ENCODE results near the gene OTOA.
"Not testable (repeated sequence)": the region's sequence is repeated elsewhere in the genome, so short reads cannot be mapped to it uniquely, and the experiment has no call there.

Gene OTOA

DNA sequence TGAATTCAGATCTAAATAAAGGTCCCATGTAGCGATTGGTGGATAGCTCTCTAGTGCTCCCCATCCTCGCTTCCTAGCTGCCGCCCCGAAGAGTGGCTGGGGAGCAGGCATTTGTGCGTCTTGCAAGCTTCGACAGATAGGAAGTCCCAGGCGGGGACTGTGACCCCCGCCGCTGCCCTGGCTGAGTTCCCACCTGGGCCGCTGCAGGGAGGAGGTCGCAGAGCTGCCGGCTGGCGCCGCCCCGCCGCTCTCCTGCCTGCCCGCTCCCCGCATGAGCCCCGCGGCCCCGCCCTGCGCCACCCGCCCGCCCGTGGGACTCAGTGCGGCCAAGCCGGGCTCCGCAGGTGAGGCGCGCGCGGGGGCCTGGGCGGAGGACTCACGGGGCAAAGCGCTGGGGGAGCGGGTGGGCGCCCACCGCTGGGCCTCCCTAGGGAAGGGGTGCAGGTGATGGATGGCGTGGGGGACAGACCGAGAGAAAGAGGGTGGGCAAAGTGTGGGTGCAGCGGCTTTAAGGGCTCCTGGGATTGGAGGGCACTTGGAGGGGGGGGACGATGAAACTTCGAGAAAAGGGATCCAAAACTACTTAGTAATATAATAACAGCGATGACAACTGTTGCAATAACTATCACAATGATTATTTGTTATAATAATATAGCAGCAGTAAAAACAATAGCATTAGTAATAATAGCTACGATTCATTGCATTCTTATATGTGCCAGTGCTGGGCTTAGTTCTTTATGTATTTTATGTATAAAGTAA lies at the start of gene OTOA:
TSS of gene OTOA (plus strand) at position 80 of the 759 bp plus-strand sequence. CDS start 14,547 bp downstream, outside the sequence.
- no peak for DNase-seq (ENCODE audit: low read depth, low spot score)

GRCh38 chr16:21614896-21615295 lies 48.9 kb upstream of the OTOA start:
- DNase-seq (ENCODE audit: low read depth, low spot score): no peak

GRCh38 chr16:21617607-21618006 lies 46.2 kb upstream of the OTOA start:
- DNase-seq (ENCODE audit: low read depth, low spot score): no peak

- no peak for DNase-seq (ENCODE audit: low read depth, low spot score)
Observed at GRCh38 chr16:21618281-21618680, 45.5 kb upstream of the OTOA start.

GRCh38 chr16:21619765-21620425 lies 43.9 kb upstream of the OTOA start:
- DNase-seq (ENCODE audit: low read depth, low spot score): no peak

GRCh38 chr16:21620592-21620991 lies 43.2 kb upstream of the OTOA start:
- no peak for DNase-seq (ENCODE audit: low read depth, low spot score)

DNA sequence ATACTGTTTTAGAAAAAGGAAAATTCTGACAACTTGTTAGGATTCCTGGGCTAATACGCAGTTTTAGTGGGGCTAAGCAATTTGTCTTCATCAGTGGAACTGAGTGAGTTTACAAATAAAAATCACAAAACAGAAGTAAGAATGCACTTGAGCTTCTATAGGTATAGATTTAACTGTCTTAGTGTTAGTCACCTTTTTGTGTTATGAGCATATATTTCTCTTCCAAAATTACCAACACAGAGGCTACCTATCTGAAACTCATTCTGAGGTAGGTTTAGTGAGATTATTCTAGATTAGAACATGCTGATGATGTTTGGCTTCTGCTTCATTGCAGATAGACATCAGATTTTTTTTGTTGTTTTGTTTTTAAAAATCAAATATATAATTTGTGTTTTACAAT lies 41.2 kb upstream of the OTOA start:
- DNase-seq (ENCODE audit: low read depth, low spot score): no peak

DNA sequence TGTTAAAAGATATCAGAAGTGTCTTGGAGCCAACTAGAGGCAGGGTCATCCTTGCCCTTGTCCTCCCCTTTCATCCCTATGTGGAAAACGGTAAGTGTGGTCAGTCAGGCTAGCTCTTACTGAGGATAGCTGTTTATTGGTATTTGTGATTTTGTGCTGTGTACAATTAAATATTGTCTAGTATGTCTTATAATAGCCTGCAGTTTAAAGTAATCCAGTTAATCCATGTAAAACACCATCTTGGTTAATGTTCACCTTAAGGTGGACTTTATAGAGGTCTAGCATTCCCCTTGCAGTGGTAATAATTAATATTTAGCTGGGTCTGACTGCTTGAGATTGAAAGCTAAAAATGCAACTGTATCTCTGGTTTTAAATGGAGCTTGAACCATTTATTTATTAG lies 38.7 kb upstream of the OTOA start:
- no peak for DNase-seq (ENCODE audit: low read depth, low spot score)

GRCh38 chr16:21626659-21627277 lies 37.0 kb upstream of the OTOA start:
- no peak for DNase-seq (ENCODE audit: low read depth, low spot score)

GRCh38 chr16:21628121-21628726 lies 35.5 kb upstream of the OTOA start:
- no peak for DNase-seq (ENCODE audit: low read depth, low spot score)

DNA sequence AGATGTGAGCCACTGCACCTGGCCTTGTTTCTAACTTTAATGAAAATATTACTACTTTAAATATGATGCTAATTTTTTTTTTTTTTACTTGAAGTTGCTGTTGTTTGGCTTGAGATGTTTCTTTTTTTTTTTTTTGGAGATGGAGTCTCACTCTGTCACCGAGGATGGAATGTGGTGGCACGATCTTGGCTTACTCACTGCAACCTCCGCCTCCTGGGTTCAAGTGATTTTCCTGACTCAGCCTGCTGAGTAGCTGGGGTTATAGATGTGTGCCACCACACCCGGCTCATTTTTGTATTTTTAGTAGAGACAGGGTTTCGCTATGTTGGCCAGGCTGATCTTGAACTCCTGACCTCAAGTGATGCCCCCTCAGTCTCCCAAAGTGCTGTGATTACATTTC lies 35.0 kb upstream of the OTOA start:
- no peak for DNase-seq (ENCODE audit: low read depth, low spot score)

DNA sequence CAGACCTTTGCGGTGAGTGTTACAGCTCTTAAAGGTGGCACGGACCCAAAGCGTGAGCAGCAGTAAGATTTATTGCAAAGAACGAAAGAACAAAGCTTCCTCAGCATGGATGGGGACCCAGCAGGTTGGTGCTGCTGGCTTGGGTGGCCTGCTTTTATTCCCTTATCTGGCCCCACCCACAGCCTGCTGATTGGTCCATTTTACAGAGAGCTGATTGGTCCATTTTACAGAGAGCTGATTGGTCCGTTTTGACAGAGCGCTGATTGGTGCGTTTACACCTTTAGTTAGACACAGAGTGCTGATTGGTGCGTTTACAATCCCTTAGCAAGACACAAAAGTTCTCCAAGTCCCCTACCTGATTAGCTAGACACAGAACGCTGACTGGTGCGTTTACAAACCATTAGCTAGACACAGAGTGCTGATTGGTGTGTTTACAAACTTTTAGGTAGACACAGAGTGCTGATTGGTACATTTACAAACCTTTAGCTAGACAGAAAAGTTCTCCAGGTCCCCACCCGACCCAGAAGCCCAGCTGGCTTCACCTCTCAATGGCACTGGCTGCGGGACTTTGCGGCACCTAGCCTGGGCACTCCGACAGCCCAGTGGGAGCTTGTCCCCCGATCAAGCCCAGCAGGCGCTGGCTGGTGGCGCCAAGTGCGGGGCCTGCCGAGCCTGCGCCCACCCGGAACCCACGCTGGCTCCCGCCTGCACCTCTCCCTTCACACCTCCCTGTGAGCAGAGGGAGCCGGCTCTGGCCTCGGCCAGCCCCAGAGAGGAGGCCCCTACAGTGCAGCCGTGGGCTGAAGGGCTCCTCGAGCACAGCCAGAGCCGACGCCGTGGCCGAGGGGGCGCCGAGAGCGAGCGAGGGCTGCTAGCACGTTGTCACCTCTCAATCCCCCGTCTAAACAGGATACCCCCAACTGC lies 33.9 kb upstream of the OTOA start:
- DNase-seq (ENCODE audit: low read depth, low spot score): not testable (repeated sequence)

GRCh38 chr16:21630866-21631265 lies 32.9 kb upstream of the OTOA start:
- DNase-seq (ENCODE audit: low read depth, low spot score): not testable (repeated sequence)

DNA sequence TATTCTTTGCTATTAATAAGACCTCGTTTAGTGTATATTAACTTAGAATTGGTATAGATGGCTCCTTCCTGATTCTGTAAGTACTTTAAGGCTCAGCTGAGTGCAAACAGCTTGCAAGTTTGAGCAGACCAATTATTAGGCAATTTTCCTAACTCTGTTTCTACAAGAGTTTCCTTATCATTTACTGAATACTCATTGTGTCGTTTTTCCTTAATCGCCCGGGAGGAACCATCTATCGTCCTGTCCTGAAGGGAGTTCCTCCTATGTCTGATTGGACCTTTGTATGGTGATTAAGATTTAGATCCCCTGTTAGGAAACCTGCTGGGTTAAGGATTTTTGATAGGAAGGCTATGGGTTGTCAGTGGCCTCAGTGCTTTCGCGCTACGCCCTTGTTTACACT lies 32.4 kb upstream of the OTOA start:
- DNase-seq (ENCODE audit: low read depth, low spot score): not testable (repeated sequence)

DNA sequence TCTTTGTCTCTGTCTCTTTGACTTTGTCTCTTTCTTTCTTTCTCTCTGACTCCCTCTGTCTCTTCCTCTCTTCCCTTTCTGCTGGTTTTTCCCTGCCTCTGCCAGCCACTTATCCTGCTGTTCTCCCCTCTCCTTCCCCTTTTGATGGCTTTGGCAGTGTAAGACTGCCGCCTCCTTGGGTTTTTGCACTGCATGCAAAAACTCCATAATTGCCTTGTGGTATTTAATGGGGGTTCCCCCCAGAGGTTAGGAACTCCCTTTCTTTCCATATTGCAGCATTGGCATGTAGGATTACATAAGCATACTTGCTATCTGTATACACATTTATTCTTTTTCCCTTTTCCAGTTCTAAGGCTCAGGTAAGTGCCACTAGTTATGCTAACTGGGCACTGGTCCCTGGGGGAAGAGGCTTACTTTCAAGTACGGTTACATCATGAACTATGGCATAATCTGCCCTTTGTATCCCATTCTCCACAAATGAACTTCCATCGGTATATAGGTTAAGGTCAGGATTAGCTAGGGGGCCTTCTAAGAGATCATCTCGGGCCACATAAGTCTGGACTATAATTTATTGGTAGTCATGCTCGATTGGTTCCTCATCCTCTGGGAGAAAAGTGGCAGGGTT lies 31.7 kb upstream of the OTOA start:
- not testable (repeated sequence) for DNase-seq (ENCODE audit: low read depth, low spot score)

DNA sequence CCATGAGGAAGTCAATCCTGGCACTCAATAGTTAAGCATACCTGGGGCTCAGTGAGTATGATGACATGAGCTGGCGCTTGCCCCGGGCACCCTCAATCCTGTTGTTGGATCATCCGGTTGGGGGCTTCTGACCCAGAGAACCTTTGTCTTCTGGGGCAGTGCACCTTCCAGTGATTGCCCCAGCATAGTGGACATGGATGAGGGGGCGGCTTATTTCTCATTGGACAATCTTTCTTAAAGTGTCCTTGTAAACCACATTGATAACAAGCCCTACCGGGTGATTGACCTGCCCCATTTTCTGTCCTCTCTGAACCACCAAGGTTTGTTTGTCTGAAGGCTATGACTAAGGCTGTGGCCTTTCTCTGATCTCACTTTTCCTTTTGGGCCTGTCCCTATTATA lies 29.6 kb upstream of the OTOA start:
- no peak for DNase-seq (ENCODE audit: low read depth, low spot score)

DNA sequence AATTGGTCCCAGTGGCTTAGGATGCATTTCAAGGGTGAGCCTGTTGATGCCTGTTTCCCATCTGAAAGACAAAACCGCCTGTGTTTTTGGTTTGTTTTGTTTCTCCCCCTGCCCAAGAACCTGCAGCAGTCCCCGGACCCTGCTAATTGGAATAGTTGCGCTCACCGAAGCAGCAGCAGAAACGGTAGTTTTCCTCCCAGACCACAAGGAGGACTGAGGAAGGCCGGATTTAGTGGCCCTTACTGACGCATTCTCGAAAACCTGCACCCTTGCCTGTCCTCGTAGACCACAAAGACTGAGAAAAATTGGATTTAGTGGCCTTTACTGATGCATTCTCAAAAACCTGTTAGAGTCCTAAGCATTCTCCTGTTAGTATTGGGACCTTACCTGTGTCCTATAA lies 28.1 kb upstream of the OTOA start:
- DNase-seq (ENCODE audit: low read depth, low spot score): not testable (repeated sequence)

- DNase-seq (ENCODE audit: low read depth, low spot score): no peak
Observed at GRCh38 chr16:21637032-21637968, 26.5 kb upstream of the OTOA start.

- DNase-seq (ENCODE audit: low read depth, low spot score): no peak
Observed at GRCh38 chr16:21638573-21638975, 25.2 kb upstream of the OTOA start.

DNA sequence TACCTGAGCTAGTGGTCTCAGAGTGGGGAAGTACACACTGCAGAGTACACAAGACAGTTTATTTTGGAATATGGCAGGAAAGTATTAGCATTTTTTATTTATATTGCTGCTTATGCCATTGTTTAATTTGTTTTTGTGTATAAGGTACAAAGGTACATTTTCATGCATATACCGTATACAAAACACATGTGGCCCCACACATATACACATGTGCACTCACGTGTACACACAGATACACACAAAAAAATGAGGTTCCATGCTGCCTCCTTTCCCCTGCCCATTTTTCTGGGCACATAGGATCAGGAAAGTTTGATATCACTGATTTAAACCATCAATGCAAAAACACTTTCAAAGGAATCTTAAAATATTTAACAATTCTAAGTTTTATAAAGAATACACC lies 24.3 kb upstream of the OTOA start:
- no peak for DNase-seq (ENCODE audit: low read depth, low spot score)
